HEK293 (cell line): ENCODE results near the gene L3MBTL3.

Experiments
- CTCF ChIA-PET: fragments of 350-600 bp; formaldehyde crosslinking; extraction: SDS; loops from one replicate; lab custom pipeline; 2021; ENCODE audit warnings: antibody characterized with exemption; lab: Yijun Ruan, JAX
- POLR2A ChIA-PET: fragments of 300-600 bp; formaldehyde crosslinking; extraction: SDS; loops from one replicate; lab custom pipeline; 2020; ENCODE audit warnings: antibody characterized with exemption, inconsistent platforms; lab: Yijun Ruan, JAX
- H3K27ac ChIP-seq: fragments of 200-500 bp; sonication (Bioruptor generic); 2 replicates; pipeline ENCODE4 v1.5.1; 2014; ENCODE audit warnings: low read depth, low read length, control low read depth, inconsistent platforms; ENCODE audit errors: extremely low read depth
- H3K36me3 ChIP-seq, 2 experiments: fragments of 200-500 bp in 1 of 2; sonication (Bioruptor generic) in 1 of 2; 1 replicate in 1 of 2; 2 replicates in 1 of 2; pipeline ENCODE4 v1.5.1; 2014 to 2017; ENCODE audit warnings: inconsistent platforms in 2 of 2, low read length in 2 of 2; ENCODE audit not compliant: control insufficient read depth in 2 of 2, insufficient read depth in 1 of 2
- H3K4me1 ChIP-seq: fragments of 200-500 bp; sonication (Bioruptor generic); 2 replicates; pipeline ENCODE4 v1.5.1; 2014; ENCODE audit warnings: mild to moderate bottlenecking, low read length, inconsistent platforms; ENCODE audit not compliant: control insufficient read depth, insufficient read depth
- H3K4me3 ChIP-seq: 2 replicates; pipeline ENCODE4 v1.5.1; 2011; ENCODE audit warnings: low read depth, mild to moderate bottlenecking, control low read depth, low read length, moderate library complexity
- H3K9me3 ChIP-seq: fragments of 200-500 bp; sonication (Bioruptor generic); 2 replicates; pipeline ENCODE4 v1.5.1; 2014; ENCODE audit warnings: low read depth, low read length, inconsistent platforms; ENCODE audit not compliant: control insufficient read depth, insufficient read depth
- IKZF3 ChIP-seq: fragments of 450-650 bp; IDR thresholded peaks from 2 replicates; pipeline ENCODE4 v1.5.0; 2018; ENCODE audit warnings: missing biosample characterization, mild to moderate bottlenecking, missing genetic modification characterization, moderate library complexity
- KLF8 ChIP-seq: fragments of 450-650 bp; formaldehyde crosslinking; IDR thresholded peaks from 2 replicates; pipeline ENCODE4 v1.5.1; 2016; ENCODE audit warnings: missing biosample characterization, missing genetic modification characterization
- PRDM1 ChIP-seq: fragments of 450-650 bp; formaldehyde crosslinking; IDR thresholded peaks from 2 replicates; pipeline ENCODE4; 2016; ENCODE audit warnings: missing biosample characterization, missing genetic modification characterization
- SP7 ChIP-seq: fragments of 450-650 bp; formaldehyde crosslinking; IDR thresholded peaks from 2 replicates; pipeline ENCODE4 v1.5.1; 2016; ENCODE audit warnings: missing biosample characterization, missing genetic modification characterization
- TCF7L2 ChIP-seq: IDR thresholded peaks from 2 replicates; pipeline ENCODE4 v1.6.1; 2011; ENCODE audit warnings: low read depth, mild to moderate bottlenecking, inconsistent platforms, low read length, moderate library complexity, borderline replicate concordance
- ZFP37 ChIP-seq: fragments of 450-650 bp; formaldehyde crosslinking; IDR thresholded peaks from 2 replicates; pipeline ENCODE4 v1.5.1; 2016; ENCODE audit warnings: missing biosample characterization, missing genetic modification characterization
- ZFP41 ChIP-seq: fragments of 450-650 bp; formaldehyde crosslinking; IDR thresholded peaks from 2 replicates; pipeline ENCODE4 v1.5.1; 2016; ENCODE audit warnings: missing biosample characterization, missing genetic modification characterization, borderline replicate concordance
- ZNF140 ChIP-seq: fragments of 450-650 bp; formaldehyde crosslinking; IDR thresholded peaks from 2 replicates; pipeline ENCODE4 v1.5.1; 2016; ENCODE audit warnings: missing biosample characterization, missing genetic modification characterization
- ZNF169 ChIP-seq: fragments of 450-650 bp; formaldehyde crosslinking; IDR thresholded peaks from 2 replicates; pipeline ENCODE4 v1.5.1; 2016; ENCODE audit warnings: missing biosample characterization, missing genetic modification characterization
- ZNF426 ChIP-seq: fragments of 450-650 bp; formaldehyde crosslinking; IDR thresholded peaks from 2 replicates; pipeline ENCODE4 v1.5.1; 2017; ENCODE audit warnings: missing biosample characterization, missing genetic modification characterization, mild to moderate bottlenecking, inconsistent platforms, moderate library complexity
- ZNF561 ChIP-seq: fragments of 450-650 bp; IDR thresholded peaks from 2 replicates; pipeline ENCODE4 v1.5.1; 2018; ENCODE audit warnings: missing biosample characterization, missing genetic modification characterization, borderline replicate concordance
- ZNF626 ChIP-seq: fragments of 450-650 bp; sonication (Bioruptor Pico); formaldehyde crosslinking; IDR thresholded peaks from 2 replicates; pipeline ENCODE4 v1.5.1; 2018; ENCODE audit warnings: missing biosample characterization, missing genetic modification characterization, inconsistent platforms
- ZNF629 ChIP-seq: fragments of 450-650 bp; formaldehyde crosslinking; IDR thresholded peaks from 2 replicates; pipeline ENCODE4 v1.5.1; 2017; ENCODE audit warnings: missing biosample characterization, missing genetic modification characterization
- ZNF843 ChIP-seq: fragments of 450-650 bp; formaldehyde crosslinking; IDR thresholded peaks from 2 replicates; pipeline ENCODE4 v1.5.1; 2016; ENCODE audit warnings: missing biosample characterization, missing genetic modification characterization
- TF ChIP-seq, protein P1 (sequence below): fragments of 450-650 bp; formaldehyde crosslinking; IDR thresholded peaks from 2 replicates; pipeline ENCODE4 v1.5.1; 2016; ENCODE audit warnings: missing biosample characterization, missing genetic modification characterization
- TF ChIP-seq, protein P2 (sequence below): fragments of 450-650 bp; formaldehyde crosslinking; optimal IDR thresholded peaks from 2 replicates; pipeline ENCODE3; 2016; ENCODE audit warnings: missing biosample characterization, mild to moderate bottlenecking, missing genetic modification characterization
- TF ChIP-seq, protein P3 (sequence below): fragments of 450-650 bp; formaldehyde crosslinking; IDR thresholded peaks from 2 replicates; pipeline ENCODE4 v1.5.1; 2016; ENCODE audit warnings: missing biosample characterization, missing genetic modification characterization
- TF ChIP-seq, protein P4 (sequence below): fragments of 450-650 bp; formaldehyde crosslinking; IDR thresholded peaks from 2 replicates; pipeline ENCODE4 v1.5.1; 2016; ENCODE audit warnings: missing biosample characterization, missing genetic modification characterization

Gene L3MBTL3

DNA sequence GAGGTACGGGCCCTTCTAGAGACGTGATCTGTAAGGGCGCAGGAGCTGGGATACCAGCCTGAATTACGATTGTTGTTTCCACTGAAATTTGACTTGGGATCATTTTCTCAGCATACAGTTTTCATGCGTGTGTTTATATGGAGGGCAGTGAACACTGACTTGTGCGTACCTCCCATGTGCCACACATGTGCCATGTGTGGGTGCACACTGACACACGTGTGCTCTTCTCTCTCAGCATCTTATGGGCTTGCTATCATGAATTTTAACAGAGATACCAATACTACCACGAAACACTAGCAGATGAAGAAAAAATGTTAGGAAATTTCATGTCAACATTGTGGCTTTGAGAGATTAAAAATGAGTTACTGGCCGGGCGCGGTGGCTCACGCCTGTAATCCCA is 39.1 kb downstream of the L3MBTL3 start:
- ChIA-PET POLR2A (no interaction called here), CTCF (no interaction called here)
- no peak overlapping the region for H3K4me3 ChIP-seq
- H3K9me3 ChIP-seq: no peaks in the 10 kb centered on the region
- H3K36me3 ChIP-seq: peaks cover 49 to 77% of the 10 kb centered on the region in 2 experiments
- H3K27ac ChIP-seq: no peak overlapping the region
- H3K4me1 ChIP-seq: no peaks in the 10 kb centered on the region
- TF ChIP-seq ZNF426 (tag by site-specific recombination): no peak

DNA sequence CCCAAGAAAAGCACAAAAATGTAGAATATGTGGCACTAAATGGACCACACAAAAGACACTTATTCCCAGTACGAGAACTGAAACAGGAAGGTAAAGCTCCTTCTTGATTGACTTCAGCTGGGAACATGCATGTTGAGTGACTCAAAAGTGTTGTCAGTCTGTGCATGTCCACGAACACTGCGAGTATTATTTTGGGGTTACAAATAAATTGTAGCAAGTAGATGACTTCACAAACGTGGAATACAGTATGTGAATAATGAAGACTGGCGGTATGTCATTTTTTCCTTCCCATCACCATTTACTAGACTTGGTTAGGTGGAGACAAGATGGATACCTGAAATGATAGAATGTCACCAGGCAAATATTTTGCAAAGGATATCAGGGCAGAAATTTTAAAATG is 45.4 kb downstream of the L3MBTL3 start:
- CTCF ChIA-PET: interaction anchor here (0.6 to 1.7 kb wide), 3 partner anchors 10 to 700 kb away, joined by 3 to 4 read pairs (median 4); no protein-coding TSS in a partner anchor
- POLR2A ChIA-PET: no interaction called here

DNA sequence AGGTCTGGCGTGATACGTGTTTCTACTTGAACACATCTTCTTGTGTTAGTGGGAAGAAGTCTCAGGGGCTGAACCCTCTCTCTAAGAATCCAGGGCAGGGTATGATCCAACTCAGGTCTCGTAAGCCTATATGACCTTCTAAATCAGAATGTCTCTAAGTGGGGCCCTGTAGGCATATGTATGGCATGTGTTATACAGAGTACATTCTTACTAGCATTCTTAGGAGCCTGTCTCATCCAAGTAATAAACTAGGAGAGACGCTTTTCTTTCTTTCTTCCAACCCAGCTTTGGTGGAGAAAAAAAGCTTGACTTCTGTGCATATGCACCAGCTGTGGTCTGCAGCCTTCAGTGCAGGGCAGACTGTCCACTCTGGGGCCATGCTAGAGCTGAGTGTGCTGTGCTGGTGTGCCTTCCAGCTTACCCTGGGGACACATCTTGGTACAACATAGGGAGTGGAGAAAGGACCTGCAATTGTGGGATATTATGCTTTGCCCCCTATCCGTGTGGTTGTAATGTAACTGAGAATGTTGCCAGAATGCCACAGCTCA is 47.3 kb downstream of the L3MBTL3 start:
- Histone ChIP-seq H3K36me3 (peaks cover 25 to 54% of the 10 kb centered on the region in 2 experiments), H3K4me3 (no peak overlapping the region), H3K4me1 (no peaks in the 10 kb centered on the region), H3K9me3 (no peaks in the 10 kb centered on the region), H3K27ac (no peak overlapping the region)
- ChIA-PET CTCF (no interaction called here), POLR2A (no interaction called here)
- TF ChIP-seq TCF7L2: no peak
- TF ChIP-seq, protein P1, sequence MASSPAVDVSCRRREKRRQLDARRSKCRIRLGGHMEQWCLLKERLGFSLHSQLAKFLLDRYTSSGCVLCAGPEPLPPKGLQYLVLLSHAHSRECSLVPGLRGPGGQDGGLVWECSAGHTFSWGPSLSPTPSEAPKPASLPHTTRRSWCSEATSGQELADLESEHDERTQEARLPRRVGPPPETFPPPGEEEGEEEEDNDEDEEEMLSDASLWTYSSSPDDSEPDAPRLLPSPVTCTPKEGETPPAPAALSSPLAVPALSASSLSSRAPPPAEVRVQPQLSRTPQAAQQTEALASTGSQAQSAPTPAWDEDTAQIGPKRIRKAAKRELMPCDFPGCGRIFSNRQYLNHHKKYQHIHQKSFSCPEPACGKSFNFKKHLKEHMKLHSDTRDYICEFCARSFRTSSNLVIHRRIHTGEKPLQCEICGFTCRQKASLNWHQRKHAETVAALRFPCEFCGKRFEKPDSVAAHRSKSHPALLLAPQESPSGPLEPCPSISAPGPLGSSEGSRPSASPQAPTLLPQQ (tag by site-specific recombination): no peak
- TF ChIP-seq, protein P2, sequence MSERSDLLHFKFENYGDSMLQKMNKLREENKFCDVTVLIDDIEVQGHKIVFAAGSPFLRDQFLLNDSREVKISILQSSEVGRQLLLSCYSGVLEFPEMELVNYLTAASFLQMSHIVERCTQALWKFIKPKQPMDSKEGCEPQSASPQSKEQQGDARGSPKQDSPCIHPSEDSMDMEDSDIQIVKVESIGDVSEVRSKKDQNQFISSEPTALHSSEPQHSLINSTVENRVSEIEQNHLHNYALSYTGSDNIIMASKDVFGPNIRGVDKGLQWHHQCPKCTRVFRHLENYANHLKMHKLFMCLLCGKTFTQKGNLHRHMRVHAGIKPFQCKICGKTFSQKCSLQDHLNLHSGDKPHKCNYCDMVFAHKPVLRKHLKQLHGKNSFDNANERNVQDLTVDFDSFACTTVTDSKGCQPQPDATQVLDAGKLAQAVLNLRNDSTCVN: no peak
- no peak for TF ChIP-seq SP7 (tag by site-specific recombination)
- no peak for TF ChIP-seq IKZF3 (tag by site-specific recombination)
- TF ChIP-seq KLF8 (tag by site-specific recombination): no peak
- TF ChIP-seq ZNF626 (tag by site-specific recombination): no peak

More for the DNA sequence above, 45.4 kb downstream of the L3MBTL3 start:
- H3K9me3 ChIP-seq: no peaks in the 10 kb centered on the region
- no peak for TF ChIP-seq ZNF561 (tag by site-specific recombination)
- TF ChIP-seq ZFP41: no peak
- no peak for TF ChIP-seq ZNF629 (tag by site-specific recombination)
- TF ChIP-seq PRDM1 (tag by site-specific recombination): no peak
- TF ChIP-seq ZNF843 (tag by site-specific recombination): no peak
- no peak for TF ChIP-seq ZNF169 (tag by site-specific recombination)
- TF ChIP-seq, protein P3, sequence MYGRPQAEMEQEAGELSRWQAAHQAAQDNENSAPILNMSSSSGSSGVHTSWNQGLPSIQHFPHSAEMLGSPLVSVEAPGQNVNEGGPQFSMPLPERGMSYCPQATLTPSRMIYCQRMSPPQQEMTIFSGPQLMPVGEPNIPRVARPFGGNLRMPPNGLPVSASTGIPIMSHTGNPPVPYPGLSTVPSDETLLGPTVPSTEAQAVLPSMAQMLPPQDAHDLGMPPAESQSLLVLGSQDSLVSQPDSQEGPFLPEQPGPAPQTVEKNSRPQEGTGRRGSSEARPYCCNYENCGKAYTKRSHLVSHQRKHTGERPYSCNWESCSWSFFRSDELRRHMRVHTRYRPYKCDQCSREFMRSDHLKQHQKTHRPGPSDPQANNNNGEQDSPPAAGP (tag by site-specific recombination): no peak
- no peak for TF ChIP-seq ZFP37 (tag by site-specific recombination)
- TF ChIP-seq, protein P4, sequence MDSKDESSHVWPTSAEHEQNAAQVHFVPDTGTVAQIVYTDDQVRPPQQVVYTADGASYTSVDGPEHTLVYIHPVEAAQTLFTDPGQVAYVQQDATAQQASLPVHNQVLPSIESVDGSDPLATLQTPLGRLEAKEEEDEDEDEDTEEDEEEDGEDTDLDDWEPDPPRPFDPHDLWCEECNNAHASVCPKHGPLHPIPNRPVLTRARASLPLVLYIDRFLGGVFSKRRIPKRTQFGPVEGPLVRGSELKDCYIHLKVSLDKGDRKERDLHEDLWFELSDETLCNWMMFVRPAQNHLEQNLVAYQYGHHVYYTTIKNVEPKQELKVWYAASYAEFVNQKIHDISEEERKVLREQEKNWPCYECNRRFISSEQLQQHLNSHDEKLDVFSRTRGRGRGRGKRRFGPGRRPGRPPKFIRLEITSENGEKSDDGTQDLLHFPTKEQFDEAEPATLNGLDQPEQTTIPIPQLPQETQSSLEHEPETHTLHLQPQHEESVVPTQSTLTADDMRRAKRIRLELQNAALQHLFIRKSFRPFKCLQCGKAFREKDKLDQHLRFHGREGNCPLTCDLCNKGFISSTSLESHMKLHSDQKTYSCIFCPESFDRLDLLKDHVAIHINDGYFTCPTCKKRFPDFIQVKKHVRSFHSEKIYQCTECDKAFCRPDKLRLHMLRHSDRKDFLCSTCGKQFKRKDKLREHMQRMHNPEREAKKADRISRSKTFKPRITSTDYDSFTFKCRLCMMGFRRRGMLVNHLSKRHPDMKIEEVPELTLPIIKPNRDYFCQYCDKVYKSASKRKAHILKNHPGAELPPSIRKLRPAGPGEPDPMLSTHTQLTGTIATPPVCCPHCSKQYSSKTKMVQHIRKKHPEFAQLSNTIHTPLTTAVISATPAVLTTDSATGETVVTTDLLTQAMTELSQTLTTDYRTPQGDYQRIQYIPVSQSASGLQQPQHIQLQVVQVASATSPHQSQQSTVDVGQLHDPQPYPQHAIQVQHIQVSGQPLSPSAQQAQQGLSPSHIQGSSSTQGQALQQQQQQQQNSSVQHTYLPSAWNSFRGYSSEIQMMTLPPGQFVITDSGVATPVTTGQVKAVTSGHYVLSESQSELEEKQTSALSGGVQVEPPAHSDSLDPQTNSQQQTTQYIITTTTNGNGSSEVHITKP: no peak
- no peak for TF ChIP-seq ZNF140 (tag by site-specific recombination)
- TF ChIP-seq, all 188 proteins: peak for 0
- Histone ChIP-seq H3K4me1 (no peaks in the 10 kb centered on the region), H3K4me3 (no peak overlapping the region), H3K27ac (no peak overlapping the region), H3K36me3 (peaks cover 28 to 57% of the 10 kb centered on the region in 2 experiments)
